ENCODE measurements around the gene MEI1.
"Not testable (repeated sequence)": the region's sequence is repeated elsewhere in the genome, so short reads cannot be mapped to it uniquely, and the experiment has no call there.

The MEI1 gene, protein sequence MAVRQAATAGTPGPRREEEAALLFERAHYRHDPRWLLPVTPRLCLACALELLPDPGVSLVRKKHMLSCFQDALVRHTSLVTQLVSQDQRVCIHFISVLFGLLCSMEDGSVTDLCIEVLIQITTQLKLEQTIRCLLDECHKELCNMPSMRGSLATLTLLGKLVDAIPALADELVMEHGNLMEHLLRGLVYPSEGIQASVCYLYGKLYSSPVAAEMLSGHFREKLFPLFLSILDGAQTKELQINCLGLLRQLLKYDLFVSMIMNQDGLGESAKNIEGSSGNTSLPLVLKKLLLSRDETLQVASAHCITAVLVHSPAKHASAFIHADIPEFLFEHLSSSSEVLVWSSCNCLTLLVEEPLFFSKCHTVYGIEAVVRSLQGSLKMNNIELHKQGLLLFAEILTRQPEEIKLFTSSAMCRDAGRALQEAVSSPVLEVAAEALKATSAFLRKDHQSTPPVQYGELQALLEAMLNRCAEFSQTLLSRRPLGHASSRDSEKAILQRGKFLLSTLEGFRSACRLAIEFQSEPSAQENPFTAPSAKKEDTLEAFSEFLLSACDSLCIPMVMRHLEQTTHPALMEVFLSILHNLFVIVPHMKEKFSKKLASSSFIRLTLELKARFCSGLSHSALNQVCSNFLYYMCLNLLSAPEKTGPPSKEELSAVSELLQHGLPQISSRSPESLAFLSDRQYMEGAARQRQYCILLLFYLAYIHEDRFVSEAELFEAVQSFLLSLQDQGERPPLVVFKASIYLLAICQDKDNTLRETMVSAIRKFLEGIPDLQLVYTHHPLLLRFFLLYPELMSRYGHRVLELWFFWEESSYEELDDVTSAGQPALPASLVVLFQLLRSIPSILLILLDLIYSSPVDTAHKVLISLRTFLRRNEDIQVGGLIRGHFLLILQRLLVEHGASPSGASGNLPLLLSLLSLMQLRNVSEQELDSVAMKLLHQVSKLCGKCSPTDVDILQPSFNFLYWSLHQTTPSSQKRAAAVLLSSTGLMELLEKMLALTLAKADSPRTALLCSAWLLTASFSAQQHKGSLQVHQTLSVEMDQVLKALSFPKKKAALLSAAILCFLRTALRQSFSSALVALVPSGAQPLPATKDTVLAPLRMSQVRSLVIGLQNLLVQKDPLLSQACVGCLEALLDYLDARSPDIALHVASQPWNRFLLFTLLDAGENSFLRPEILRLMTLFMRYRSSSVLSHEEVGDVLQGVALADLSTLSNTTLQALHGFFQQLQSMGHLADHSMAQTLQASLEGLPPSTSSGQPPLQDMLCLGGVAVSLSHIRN

DNA sequence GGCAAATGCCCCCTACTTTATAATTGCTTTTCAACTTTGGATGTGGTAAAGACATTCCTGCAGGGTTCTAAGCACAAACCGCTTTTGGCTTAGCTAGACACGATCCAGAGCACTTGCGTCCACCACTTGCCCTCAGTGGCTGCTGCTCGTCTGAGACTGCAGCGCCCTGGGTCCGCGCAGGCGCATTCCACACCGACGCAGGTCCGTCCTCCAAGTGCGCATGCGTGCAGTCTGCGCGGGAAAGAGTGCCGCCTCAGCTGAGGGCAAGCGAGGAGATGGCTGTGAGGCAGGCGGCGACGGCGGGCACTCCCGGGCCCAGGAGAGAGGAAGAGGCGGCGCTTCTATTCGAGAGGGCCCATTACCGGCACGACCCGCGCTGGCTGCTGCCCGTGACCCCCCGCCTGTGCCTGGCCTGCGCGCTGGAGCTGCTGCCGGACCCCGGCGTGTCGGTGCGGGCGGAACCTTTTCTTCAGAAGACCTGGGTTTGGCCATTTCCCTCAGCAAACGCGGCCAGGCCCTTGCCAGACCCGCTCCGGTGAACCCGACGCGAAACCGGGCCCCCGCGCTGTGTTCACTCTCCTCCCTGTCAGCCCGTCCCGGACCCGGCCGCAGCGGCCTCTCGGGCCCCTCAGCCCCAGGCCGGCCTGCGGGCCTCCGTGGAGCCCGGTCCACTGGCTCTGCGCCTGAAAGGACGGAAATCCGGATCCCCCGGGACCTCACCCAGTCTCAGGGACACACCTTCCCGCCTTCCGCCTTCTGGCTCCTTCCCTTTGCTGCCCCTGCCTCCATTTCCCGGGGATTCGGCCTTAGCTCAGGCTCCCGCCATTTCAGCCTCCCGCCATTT, at the start of gene MEI1:
Gene MEI1, plus strand, starts transcription at position 240 of the 844 bp plus-strand sequence. Its CDS starts 36 bp downstream, at position 276.
- no peak for DNase-seq

DNA sequence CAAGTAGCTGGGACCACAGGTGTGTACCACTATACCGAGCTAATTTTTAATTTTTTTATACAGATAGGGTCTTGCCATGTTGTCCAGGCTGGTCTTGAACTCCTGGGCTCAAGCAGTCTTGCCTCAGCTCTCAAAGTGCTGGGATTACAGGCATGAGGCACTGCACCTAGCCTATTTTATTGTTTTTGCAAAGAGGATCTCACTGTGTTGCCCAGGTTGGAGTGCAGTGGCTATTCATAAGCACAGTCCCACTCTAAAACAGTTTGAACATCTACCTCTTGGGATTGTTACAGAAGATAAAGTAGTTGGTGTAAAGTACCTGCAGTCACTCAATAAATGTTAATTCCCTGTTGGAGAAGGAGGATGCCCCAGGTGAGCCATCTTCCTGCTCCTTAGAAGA, 49.1 kb upstream of the MEI1 start:
- no peak for DNase-seq

DNA sequence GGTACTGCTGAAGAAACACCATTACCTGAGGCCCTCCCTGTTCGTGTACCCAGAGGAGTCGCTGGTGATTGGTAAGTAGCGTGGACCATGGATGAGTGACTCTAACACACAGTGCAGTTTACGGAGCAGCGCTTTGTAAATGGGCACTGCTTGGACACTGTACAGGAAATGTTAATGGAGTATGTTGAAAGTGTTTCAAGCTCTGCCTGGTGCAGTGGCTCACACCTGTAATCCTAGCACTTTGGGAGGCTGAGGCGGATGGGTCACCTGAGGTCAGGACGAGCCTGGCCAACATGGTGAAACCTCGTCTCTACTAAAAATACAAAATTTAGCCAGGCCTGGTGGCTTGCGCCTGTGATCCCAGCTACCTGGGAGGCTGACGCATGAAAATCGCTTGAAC, 48.5 kb upstream of the MEI1 start:
- DNase-seq, result no peak

DNA sequence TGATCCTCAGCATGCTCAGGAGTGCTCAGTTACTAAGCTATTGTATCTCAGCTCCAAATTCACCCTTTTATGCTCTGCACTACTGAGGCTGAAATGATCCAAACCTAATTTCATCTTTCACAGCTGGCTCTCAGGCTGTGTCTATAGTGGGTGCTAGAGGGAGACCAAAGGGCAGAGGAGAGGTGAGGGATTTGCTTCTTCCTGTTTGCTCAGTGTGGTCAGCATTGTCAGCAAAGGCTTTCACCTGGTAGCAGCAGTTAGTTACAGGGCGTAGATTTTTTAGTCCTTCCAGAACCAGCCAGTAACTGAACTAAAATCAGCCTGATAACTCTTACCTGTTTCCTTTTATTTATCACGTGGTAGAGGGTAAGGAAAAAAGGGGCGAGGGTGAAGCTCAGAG, 45.0 kb upstream of the MEI1 start:
- DNase-seq, result no peak

DNA sequence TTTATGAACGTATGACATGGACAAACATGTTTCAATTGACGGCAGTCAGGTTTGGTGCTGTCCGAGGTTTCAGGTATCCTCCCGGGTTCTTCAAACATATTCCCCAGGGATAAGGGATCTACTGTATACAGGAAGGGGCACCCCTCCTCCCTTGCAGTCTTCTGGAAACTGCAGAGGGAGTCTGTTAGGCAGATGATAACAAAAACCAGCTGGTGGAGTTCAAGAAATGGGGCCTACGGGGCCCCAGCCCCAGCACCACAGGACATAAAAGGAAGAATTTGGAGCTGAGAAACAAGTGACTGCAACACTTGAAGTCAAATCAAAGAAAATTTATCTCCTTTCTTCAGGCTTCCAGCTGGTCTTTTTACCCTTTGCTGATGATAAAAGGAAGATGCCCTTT, 42.7 kb upstream of the MEI1 start:
- DNase-seq, result no peak

DNA sequence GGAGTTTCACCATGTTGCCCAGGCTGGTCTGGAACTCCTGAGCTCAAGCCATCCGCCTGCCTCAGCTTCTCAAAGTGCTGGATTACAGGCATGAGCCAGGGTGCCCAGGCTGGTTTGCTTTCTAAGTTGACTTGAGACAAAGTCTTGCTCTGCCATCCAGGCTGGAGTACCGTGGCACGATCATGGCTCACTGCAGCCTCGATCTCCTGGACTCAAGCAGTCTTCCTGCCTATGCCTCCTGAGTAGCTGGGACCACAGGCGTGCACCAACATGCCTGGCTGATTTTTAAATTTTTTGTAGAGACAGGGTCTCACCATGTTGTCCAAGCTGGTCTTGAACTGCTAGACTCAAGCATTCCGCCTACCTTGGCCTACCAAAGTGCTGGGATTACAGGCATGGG, 41.6 kb upstream of the MEI1 start:
- DNase-seq, result no peak

DNA sequence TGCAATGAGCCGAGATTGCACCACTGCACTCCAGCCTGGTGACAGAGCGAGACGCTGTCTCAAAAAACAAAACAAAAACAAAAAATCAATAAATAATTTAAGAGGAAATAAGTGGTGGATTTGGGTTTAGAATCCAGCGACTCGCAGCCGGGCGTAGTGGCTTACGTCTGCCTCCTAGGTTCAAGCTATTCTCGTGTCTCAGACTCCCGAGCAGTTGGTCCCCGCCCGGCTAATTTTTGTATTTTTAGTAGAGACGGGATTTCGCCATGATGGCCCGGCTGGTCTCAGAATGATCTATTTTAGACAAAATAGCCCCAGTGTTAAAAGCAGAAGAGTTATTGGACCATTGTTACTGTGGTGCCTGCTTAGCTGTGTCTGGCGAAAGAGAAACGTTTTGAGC, 40.4 kb upstream of the MEI1 start:
- DNase-seq, result no peak

DNA sequence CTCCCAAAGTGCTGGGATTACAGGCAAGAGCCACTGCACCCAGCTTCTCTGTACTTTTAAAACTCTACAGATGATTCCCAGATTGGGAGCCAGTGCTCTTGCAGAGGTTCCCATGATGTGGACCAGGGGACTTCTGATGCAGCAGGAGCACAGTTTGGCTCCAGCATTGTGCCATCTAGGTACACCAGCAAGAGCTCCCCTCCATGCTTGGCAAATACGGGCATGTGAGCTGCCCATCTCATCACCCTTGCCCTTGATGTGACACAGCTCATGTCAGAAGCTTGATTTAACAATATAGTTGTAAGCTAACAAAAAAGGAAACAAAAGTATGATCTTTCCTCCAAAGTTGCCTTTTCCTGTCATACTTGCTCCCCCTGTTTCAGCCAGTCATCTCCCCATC, 39.4 kb upstream of the MEI1 start:
- DNase-seq, result no peak

DNA sequence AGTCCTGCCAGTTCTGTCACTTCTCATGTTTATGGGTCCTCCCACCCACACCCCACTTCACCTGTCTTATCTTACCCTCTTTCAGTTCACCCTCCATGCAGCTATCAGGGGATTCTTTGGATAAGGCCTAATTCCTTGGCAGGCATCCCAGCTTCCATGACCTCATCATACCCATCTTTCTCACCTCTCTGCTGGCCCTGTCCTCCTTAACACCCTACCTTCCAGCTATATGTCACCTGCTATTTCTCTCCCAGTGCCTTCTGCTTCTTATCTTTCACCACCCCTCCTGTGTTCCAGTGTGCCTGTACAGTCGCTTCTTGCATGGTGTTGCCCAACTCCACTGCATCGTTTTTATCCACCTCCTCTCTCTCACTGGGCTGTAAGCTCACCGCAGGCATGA, 38.9 kb upstream of the MEI1 start:
- DNase-seq, result no peak

DNA sequence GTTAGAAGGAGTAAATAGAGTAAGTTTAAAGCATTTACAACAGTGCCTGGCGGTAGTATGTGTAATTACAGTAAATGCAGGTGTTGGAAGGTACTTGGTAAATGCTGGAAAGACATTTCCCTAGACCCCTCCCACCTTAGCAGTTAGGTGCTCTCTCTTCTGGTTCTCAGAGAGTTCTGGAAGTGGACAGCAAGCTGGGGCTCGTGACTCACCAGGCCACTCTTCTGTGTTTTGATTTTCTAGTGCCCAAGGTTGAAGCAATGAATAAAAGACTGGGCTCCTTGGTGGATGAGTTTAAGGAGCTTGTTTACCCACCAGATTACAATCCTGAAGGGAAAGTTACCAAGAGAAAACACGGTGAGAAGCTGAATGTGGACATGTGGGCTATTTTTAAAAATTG, 38.2 kb upstream of the MEI1 start:
- DNase-seq, result no peak

DNA sequence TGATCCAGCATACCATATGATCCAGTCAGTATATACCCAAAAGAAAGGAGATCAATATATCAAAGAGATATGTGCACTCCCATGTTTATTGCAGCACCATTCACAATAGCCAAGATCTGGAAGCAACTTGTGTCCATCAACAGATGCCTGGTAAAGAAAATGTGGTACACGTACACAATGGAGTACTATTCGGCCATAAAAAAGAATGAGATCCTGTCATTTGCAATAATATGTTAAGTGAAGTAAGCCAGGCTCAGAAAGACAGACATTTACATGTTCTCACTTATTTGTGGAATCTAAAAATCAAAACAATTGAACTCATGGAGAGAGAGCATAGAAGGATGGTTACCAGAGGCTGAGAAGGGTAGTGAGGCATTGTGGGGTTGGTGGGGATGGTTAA, 37.6 kb upstream of the MEI1 start:
- no peak for DNase-seq

DNA sequence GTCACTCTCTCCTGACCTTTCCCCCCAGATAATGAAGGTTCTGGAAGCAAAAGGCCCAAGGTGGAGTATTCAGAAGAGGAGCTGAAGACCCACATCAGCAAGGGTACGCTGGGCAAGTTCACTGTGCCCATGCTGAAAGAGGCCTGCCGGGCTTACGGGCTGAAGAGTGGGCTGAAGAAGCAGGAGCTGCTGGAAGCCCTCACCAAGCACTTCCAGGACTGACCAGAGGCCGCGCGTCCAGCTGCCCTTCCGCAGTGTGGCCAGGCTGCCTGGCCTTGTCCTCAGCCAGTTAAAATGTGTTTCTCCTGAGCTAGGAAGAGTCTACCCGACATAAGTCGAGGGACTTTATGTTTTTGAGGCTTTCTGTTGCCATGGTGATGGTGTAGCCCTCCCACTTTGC, 35.7 kb upstream of the MEI1 start:
- DNase-seq, result not testable (repeated sequence)

DNA sequence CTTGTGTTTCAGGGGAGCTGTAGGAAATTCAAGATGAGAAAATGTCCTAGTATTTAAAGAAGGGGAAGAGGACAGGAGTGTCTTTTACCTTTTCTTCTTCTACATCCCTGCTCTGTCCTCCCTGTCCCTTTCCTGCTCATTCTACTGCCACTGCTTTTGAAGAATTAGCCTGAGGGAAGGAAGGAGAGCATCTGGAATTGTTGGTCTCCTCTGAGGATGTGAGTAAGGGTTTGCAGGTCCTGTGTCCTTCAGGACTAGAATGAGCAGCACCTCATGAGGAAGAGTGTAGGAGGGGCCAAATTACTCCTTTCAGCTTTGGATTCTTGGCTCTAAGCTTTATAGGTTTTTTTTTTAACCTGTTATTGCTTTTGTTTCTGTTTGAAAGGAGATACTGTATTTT, 34.8 kb upstream of the MEI1 start:
- no peak for DNase-seq

DNA sequence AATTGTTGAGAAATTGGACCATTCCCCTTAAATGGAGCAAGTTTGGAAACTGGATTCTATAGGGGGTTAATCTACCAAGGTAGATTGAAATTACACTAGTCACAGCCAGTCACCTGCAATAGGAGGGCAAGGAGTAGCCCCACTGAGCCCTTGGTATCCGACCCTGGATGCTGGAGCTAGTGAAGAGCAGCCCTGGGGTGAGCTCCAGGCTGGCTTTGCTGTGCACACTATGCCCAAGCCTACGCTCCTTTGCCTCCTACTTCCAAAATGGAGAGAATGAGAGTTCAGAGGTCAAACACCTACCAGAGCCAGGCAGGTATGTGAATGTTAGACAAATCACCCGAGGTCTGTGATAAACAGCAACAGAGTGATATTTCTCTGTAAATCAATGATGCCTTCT, 34.4 kb upstream of the MEI1 start:
- no peak for DNase-seq

DNA sequence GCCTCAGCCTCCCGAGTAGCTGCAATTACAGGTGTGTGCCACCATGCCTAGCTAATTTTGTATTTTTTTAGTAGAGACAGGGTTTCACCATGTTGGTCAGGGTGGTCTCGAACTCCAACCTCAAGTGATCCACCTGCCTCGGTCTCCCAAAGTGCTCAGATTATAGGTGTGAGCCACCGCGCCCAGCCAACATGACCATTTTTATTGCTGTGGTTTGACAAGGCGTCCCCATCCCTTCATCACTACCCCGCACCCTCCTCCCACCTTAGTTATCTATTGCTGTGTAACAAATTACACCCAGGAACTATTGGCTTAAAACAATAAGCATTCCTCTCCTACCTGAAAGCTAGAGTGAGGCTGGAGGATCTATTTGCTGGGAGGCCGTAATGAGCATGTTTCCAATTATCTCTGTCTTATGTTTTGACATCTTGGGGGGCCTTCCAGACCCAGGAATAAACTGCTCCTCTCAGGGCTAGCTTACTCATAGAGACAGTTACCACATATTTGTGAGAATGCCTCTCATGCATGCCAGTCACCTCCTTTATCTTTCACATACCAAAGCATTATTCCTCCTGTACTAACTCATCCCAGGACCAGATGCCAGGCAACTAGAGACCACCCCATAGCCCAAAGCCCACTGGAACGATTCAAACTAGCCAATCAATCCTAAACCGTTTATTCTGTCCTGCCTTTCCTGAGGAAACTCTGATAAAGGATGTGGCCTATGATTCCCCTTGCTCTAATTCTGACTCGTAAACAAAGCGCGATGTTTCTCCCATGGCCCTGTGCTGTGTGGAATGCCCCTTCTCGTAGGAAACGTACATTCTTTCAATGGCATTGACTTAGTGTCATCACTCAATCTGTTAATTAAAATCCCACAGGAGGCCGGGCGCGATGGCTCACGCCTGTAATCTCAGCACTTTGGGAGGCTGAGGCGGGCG, 30.1 kb upstream of the MEI1 start:
- DNase-seq, result no peak

DNA sequence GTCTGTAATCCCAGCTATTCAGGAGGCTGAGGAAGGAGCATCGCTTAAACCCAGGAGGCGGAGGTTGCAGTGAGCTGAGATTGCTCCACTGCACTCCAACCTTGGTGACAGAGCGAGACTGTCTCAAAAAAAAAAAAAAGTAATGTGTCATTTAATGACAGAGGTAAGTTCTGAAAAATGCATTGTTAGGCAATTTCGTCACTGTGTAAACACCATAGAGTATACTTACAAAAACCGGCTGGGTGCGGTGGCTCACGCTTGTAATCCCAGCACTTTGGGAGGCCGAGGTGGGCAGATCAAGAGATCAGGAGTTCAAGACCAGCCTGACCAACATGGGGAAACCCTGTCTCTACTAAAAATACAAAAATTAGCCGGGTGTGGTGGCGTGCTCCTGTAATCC, 27.2 kb upstream of the MEI1 start:
- DNase-seq, result not testable (repeated sequence)

DNA sequence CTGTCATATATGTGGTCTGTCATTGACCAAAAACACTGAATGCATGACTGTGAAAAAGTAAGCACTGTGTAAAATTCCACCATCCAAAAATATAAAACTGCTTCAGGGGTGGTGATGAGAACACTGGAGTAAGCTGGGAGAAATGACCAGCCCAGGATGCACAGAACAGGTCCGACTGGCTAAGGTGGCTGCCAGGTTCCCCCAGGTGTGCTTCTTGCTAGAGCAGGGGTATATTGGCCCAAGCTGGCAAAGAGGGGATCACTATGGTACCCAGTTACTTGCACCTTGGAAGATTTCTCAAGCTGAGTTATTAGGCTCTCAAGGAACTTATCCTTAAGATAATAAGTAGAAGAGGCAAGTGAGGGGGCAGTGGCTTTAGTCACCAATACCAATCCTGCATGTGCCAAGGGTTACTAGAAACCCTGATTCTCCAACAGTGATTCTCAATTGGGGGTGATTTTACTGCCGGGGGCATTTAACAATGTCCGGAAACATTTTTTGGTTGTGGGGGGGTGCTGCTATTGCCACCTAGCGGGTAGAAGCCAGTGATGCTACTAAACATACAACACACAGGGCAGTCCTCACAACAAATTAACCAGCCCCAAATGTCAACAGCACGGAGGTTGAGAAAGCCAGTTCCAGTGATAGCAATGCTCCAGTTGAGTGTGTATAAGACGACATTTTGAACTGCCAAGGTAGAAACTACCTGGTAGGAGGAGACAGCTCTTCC, 26.4 kb upstream of the MEI1 start:
- DNase-seq, result no peak

DNA sequence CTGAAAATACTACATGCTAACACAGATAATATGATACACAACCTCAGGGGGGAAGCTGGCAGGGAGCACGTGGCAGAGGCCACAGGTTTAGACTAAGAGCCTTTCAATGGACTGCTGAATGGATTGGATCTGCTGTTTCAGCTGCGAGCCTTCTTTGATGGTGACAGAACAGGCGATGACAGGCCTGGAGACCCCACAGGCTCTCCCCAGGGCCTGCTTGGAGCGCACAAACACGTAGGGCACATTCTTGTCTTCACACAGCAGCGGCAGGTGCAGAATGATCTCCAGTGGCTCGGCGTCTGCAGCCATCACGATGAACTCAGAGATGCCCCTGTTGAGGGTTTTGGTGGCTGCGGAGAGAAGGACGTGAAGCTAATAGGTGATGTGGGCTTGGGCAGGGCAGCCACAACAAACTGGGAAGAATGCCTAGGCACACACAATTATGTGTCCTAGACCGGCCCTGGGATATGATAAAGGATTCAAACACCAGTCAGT, 24.4 kb upstream of the MEI1 start:
- no peak for DNase-seq

DNA sequence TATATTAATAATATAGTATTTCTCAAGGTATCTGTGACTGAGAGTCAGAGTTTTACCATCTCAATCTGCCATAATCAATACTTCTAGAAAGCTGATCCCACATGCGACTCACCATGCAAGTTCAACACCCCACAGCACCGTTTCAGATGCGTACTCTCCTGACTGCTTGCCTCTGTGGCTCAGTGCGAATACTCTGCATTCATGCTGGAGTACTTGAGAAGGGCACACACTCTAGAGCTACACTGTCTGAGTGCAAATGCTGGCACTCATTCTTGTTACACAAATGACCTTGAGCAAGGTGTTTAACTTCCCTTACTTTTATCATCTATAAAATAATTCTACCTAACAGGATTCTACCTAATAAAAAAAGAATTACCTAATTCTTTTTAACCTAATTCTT, 23.2 kb upstream of the MEI1 start:
- no peak for DNase-seq

DNA sequence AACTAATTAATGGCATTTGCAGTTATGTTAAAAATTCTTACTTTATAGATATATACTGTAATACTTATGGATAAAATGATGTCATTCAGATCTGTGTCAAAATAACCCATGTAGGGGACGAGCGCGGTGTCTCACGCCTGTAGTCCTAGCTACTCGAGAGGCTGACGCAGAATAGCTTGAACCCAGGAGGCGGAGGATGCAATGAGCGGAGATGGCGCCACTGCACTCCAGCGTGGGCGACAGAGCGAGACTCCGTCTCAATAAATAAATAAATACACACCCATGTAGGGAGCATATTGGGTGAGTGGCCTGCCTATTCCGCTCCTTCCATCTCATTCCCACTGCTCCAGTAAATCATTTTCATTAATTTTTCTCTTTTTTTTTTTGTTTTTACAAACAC, 17.7 kb upstream of the MEI1 start:
- no peak for DNase-seq

Data from NCI-H446 (cell line).